ENCODE results near the gene HOXA5. TPM values are rescaled to one million over a fixed set of nuclear protein-coding genes. Genes with fewer than 3 reads are reported as not detected.
A peak's percentile ranks its signal among the peaks of the same experiment; 100 is the strongest.

HOXA5 gene
- total and polyA plus RNA-seq, 2 of the 8 experiments (the other 6 are each of a cell fraction or from before 2014, with no cell fraction given) = not detected

GRCh38 chr7:27177795-27178320 lies 34.4 kb upstream of the HOXA5 start:
- no peak overlapping the region for H3K27ac ChIP-seq (ENCODE audit: low read depth, low read length)
- no peak overlapping the region for H3K14ac ChIP-seq (ENCODE audit: insufficient read length)
- no peak overlapping the region for H4K5ac ChIP-seq (ENCODE audit: insufficient read length, low read depth, low read length)
- no peak overlapping the region for H2BK120ac ChIP-seq (replicated peaks; ENCODE audit: low read depth, low read length)
- no peak overlapping the region for H3K4me3 ChIP-seq (ENCODE audit: extremely low read depth in 1 of 4, insufficient read depth in 2 of 4, low read depth in 3 of 4, low read length in 4 of 4)
- no peak overlapping the region for H3K23ac ChIP-seq (ENCODE audit: insufficient read length)
- H3K23me2 ChIP-seq (ENCODE audit: low read depth, low read length) = no peaks in the 10 kb centered on the region; the same call in 1 of the 2 replicates
- H3K4me2 ChIP-seq (ENCODE audit: insufficient read depth in 1 of 2, low read depth in 2 of 2, low read length in 2 of 2) = no peak overlapping the region
- no peak overlapping the region for H4K8ac ChIP-seq (ENCODE audit: extremely low read depth, insufficient read depth, low read length)
- H4K91ac ChIP-seq (replicated peaks; ENCODE audit: insufficient read length, low read length) = no peak overlapping the region
- no peak overlapping the region for H3K56ac ChIP-seq (replicated peaks; ENCODE audit: insufficient read length, low read depth, low read length)
- peaks cover 4 to 9% (median 5%) of the 10 kb centered on the region in 4 experiments; a peak in 5 of 7 replicates for H3K4me1 ChIP-seq (replicated peaks in 1 of 4; ENCODE audit: control insufficient read depth in 3 of 4, insufficient read depth in 4 of 4, low read length in 3 of 4)
- H3K27me3 ChIP-seq (replicated peaks in 1 of 4; ENCODE audit: control insufficient read depth in 3 of 4, extremely low read depth in 1 of 4, insufficient read depth in 3 of 4, low read length in 3 of 4) = peaks cover 99 to 100% (median 100%) of the 10 kb centered on the region in 4 experiments
- no peaks in the 10 kb centered on the region for H3K79me1 ChIP-seq (ENCODE audit: low read depth, low read length)
- ChIA-PET POLR2A (ENCODE audit: partially characterized antibody) (no interaction called here), CTCF (ENCODE audit: partially characterized antibody) (interaction anchor here (0.6 to 2.4 kb wide), 10 partner anchors 9 to 194 kb away, joined by 3 to 8 read pairs (median 4); no protein-coding TSS in a partner anchor)
- H2BK15ac ChIP-seq (ENCODE audit: low read length) = no peak overlapping the region
- no peaks in the 10 kb centered on the region; a peak in 1 of 4 replicates for H3K9me3 ChIP-seq (ENCODE audit: insufficient read depth in 2 of 2, low read depth in 1 of 2, low read length in 1 of 2)
- H2BK20ac ChIP-seq (ENCODE audit: low read length) = no peak overlapping the region
- H3K79me2 ChIP-seq (ENCODE audit: control insufficient read depth in 1 of 2, insufficient read depth in 2 of 2, low read length in 2 of 2) = no peaks in the 10 kb centered on the region
- FAIRE-seq (no peak), DNase-seq (ENCODE audit: low read depth in 1 of 2, low spot score in 2 of 2) (no peak)
- no peak overlapping the region for H2AFZ ChIP-seq (ENCODE audit: low read length)
- H4K20me1 ChIP-seq (replicated peaks in 1 of 2; ENCODE audit: control insufficient read depth in 1 of 2, insufficient read depth in 2 of 2, low read length in 2 of 2) = peaks cover 39 to 56% of the 10 kb centered on the region in 2 experiments
- no peak overlapping the region for H2AK5ac ChIP-seq (ENCODE audit: low read depth, low read length)
- no peak overlapping the region for H2BK12ac ChIP-seq (ENCODE audit: low read depth, low read length)
- WGBS, 2 experiments (ENCODE audit: extremely low coverage in 1 of 2, insufficient coverage in 1 of 2, insufficient read length in 1 of 2, insufficient replicate concordance in 2 of 2, low coverage in 1 of 2, low lambda C conversion rate in 2 of 2, missing lambda C conversion rate in 1 of 2) = 45% methylated on average over 5 of the region's 5 CpGs; no CpG with 5 or more reads in 1 of the 2 experiments
- H3K4ac ChIP-seq (replicated peaks; ENCODE audit: insufficient read length, low read depth, low read length) = no peak overlapping the region
- no peak overlapping the region for H3K9ac ChIP-seq (replicated peaks in 1 of 4; ENCODE audit: extremely low read depth in 1 of 4, low read depth in 3 of 4, low read length in 3 of 4)
- H2BK5ac ChIP-seq (ENCODE audit: low read depth, low read length) = no peak overlapping the region
- peaks cover 0 to 14% (median 0%) of the 10 kb centered on the region in 4 experiments; a peak in 1 of 8 replicates for H3K36me3 ChIP-seq (ENCODE audit: control insufficient read depth in 2 of 4, insufficient read depth in 4 of 4, low read length in 3 of 4)
- no peak overlapping the region for H3K18ac ChIP-seq (ENCODE audit: extremely low read depth, low read length)
- TF ChIP-seq SRF (IDR thresholded peaks at IDR 0.05; ENCODE audit: low read depth, low read length) (no peak), TAF7 (optimal IDR thresholded peaks at IDR 0.05; ENCODE audit: borderline replicate concordance, low read depth, low read length) (no peak), CHD2 (IDR thresholded peaks at IDR 0.05; ENCODE audit: low read length) (no peak), SIX5 (IDR thresholded peaks at IDR 0.05; ENCODE audit: low read depth, low read length) (no peak), POU5F1 (IDR thresholded peaks at IDR 0.05; ENCODE audit: low read depth, low read length) (no peak), CTBP2 (IDR thresholded peaks at IDR 0.05; ENCODE audit: borderline replicate concordance, insufficient read depth, insufficient read length, low read length) (no peak), EZH2 (IDR thresholded peaks at IDR 0.05; ENCODE audit: low read depth, low read length, severe bottlenecking) (peak; percentile 67), ZNF274 (IDR thresholded peaks at IDR 0.05; ENCODE audit: borderline replicate concordance, extremely low read depth, low read length) (no peak), ATF2 (IDR thresholded peaks at IDR 0.05; ENCODE audit: low read length) (no peak), RNF2 (IDR thresholded peaks at IDR 0.05; ENCODE audit: borderline replicate concordance, low read depth, low read length, missing control alignments, poor library complexity, severe bottlenecking) (no peak), TAF1 (IDR thresholded peaks at IDR 0.05; ENCODE audit: low read depth, low read length) (no peak)
